HepG2 (cell line): ENCODE measurements around the gene CSF3R. TPM values are rescaled to one million over a fixed set of nuclear protein-coding genes. Genes with fewer than 3 reads are reported as not detected.

ENCODE experiments used
- ATAC-seq: fragments of 200-7000 bp; cut with Tn5 transposase; 3 replicates; pipeline ENCODE4 v1.9.1; 2020; ENCODE audit warnings: mild to moderate bottlenecking, moderate library complexity
- BruUV-seq: library from RNA; stranded (reverse); fragments of 400-500 nt; replicated peaks from 2 replicates; lab custom pipeline; 2021; lab: Mats Ljungman, UMichigan
- CTCF ChIA-PET: fragments of 300-600 bp; formaldehyde crosslinking; extraction: SDS; loops from one replicate; lab custom pipeline; 2021; ENCODE audit warnings: low total read pairs, inconsistent platforms, low intra/inter-chr PET ratio; lab: Yijun Ruan, JAX
- POLR2A ChIA-PET: fragments of 350-600 bp; sonication (Branson Sonifier 250); formaldehyde crosslinking; loops from one replicate; lab custom pipeline; 2020; ENCODE audit warnings: antibody characterized with exemption, inconsistent platforms; lab: Yijun Ruan, JAX
- DNase-seq: peaks from one replicate; pipeline ENCODE4 v3.0.0-alpha.2; 2015; ENCODE audit warnings: low spot score
- FAIRE-seq: peaks from 3 replicates; lab custom pipeline; 2011; peaks lifted over from hg19 to GRCh38; lab: Jason Lieb, UNC
- H2AFZ ChIP-seq: one replicate; pipeline ENCODE4 v1.6.1; 2011; ENCODE audit warnings: low read length, inconsistent platforms
- H3K27ac ChIP-seq: fragments of 300-600 bp; 3 replicates; pipeline ENCODE4 v1.8.0; 2011; ENCODE audit warnings: mixed run types, mild to moderate bottlenecking, mixed read lengths, low read length, inconsistent platforms; ENCODE audit not compliant: insufficient read depth; ENCODE audit errors: extremely low read length
- H3K27me3 ChIP-seq, 2 experiments: fragments of 200-600 bp in 1 of 2; 2 replicates in 1 of 2; 3 replicates in 1 of 2; pipeline versions ENCODE4 v1.6.0 to v1.8.0; 2011; ENCODE audit warnings: low read length in 2 of 2, mild to moderate bottlenecking in 2 of 2, moderate library complexity in 2 of 2, inconsistent platforms in 1 of 2; ENCODE audit not compliant: insufficient read depth in 2 of 2, control insufficient read depth in 1 of 2
- H3K36me3 ChIP-seq, 2 experiments: fragments of 200-600 bp in 1 of 2; replicated peaks in 1 of 2; 2 replicates in 1 of 2; 3 replicates in 1 of 2; pipeline versions ENCODE4 v1.5.1 to v1.8.0; 2011; ENCODE audit warnings: low read length in 2 of 2, inconsistent platforms in 1 of 2; ENCODE audit not compliant: insufficient read depth in 2 of 2, control insufficient read depth in 1 of 2
- H3K4me1 ChIP-seq: 2 replicates; pipeline ENCODE4 v1.5.1; 2012; ENCODE audit warnings: low read length, inconsistent platforms; ENCODE audit not compliant: insufficient read depth
- H3K4me2 ChIP-seq: 2 replicates; pipeline ENCODE4 v1.6.0; 2011; ENCODE audit warnings: low read depth, low read length, inconsistent platforms
- H3K4me3 ChIP-seq, 3 experiments: fragments of 200-600 bp in 1 of 3; sonication (generic), shearing (Covaris generic) in 1 of 3; replicated peaks in 1 of 3; 2 replicates each; pipeline ENCODE4 v1.5.1; 2011 to 2016; ENCODE audit warnings: low read length in 3 of 3, inconsistent platforms in 2 of 3, low read depth in 2 of 3, mild to moderate bottlenecking in 2 of 3, control low read depth in 1 of 3, mixed read lengths in 1 of 3; ENCODE audit not compliant: insufficient read depth in 1 of 3
- H3K79me2 ChIP-seq: one replicate; pipeline ENCODE4 v1.6.1; 2011; ENCODE audit warnings: low read length, inconsistent platforms; ENCODE audit not compliant: insufficient read depth
- H3K9ac ChIP-seq: 2 replicates; pipeline ENCODE4 v1.6.0; 2011; ENCODE audit warnings: mild to moderate bottlenecking, low read depth, low read length, inconsistent platforms; ENCODE audit not compliant: insufficient read depth
- H3K9me3 ChIP-seq: 2 replicates; pipeline ENCODE4 v1.5.1; 2012; ENCODE audit warnings: mild to moderate bottlenecking, low read length
- H4K20me1 ChIP-seq: 2 replicates; pipeline ENCODE4 v1.6.0; 2011; ENCODE audit warnings: inconsistent platforms, mild to moderate bottlenecking, low read length, moderate library complexity; ENCODE audit not compliant: insufficient read depth
- FOSL2 ChIP-seq: sonication (generic); formaldehyde crosslinking; IDR thresholded peaks from 2 replicates; pipeline ENCODE4 v1.4.0; 2020; ENCODE audit warnings: missing genetic modification reagents
- LRRFIP1 ChIP-seq: sonication (generic); formaldehyde crosslinking; conservative IDR thresholded peaks from 2 replicates; pipeline ENCODE4 v1.4.0; 2020; ENCODE audit warnings: missing genetic modification reagents
- STAT5B ChIP-seq: sonication (generic); formaldehyde crosslinking; IDR thresholded peaks from 2 replicates; pipeline ENCODE4 v1.4.0; 2020; ENCODE audit warnings: missing genetic modification reagents
- ZKSCAN1 ChIP-seq: fragments of 150-350 bp; IDR thresholded peaks from 2 replicates; pipeline ENCODE4 v1.6.1; 2014; ENCODE audit warnings: low read length
- ZMYM3 ChIP-seq: sonication (generic); formaldehyde crosslinking; IDR thresholded peaks from 2 replicates; pipeline ENCODE4 v1.5.1; 2020; ENCODE audit warnings: mild to moderate bottlenecking, missing genetic modification reagents
- ZNF225 ChIP-seq: sonication (generic); formaldehyde crosslinking; IDR thresholded peaks from 2 replicates; pipeline ENCODE4 v1.4.0; 2020; ENCODE audit warnings: mild to moderate bottlenecking, missing genetic modification reagents
- ZNF3 ChIP-seq: IDR thresholded peaks from 2 replicates; pipeline ENCODE4 v1.7.0; 2017; ENCODE audit warnings: inconsistent platforms
- ZNF558 ChIP-seq: sonication (generic); formaldehyde crosslinking; IDR thresholded peaks from 2 replicates; pipeline ENCODE4 v1.9.0; 2022; ENCODE audit warnings: mild to moderate bottlenecking, missing genetic modification reagents, borderline replicate concordance
- WGBS: methylation state at CpG from one replicate; pipeline ENCODE4 v1.1.6; 2017; ENCODE audit warnings: low lambda C conversion rate; 5-methylcytosine and 5-hydroxymethylcytosine counted together
- in situ Hi-C: cut with HindIII; loops from 2 replicates; pipeline ENCODE4 v1.10.0; 2017; ENCODE audit warnings: low pct_unique_long_range_greater_than_20kb; ENCODE audit not compliant: extremely low pct_ligation_motif_present
- intact Hi-C: fragments of 100-400 bp; cut with micrococcal nuclease; formaldehyde crosslinking; loops from one replicate; pipeline ENCODE4 v1.10.0; 2022; ENCODE audit not compliant: unreplicated experiment
- polyA plus RNA-seq, 8 experiments: library from polyadenylated mRNA; depleted of rRNA in 3 of 8; stranded (reverse) in 7 of 8; unstranded in 1 of 8; fragments of >200 nt; fragmentation: Illumina TruSeq in 4 of 8; extraction: Trizol in 4 of 8; gene quantifications; 2 replicates each; pipeline versions ENCODE4 v1.2.1 to v1.2.3, GENCODE V29; 2011 to 2016; ENCODE audit warnings: low read depth in 4 of 8, missing spikeins in 1 of 8, mixed read lengths in 1 of 8; ENCODE audit not compliant: insufficient read depth in 1 of 8
- total RNA-seq, 5 experiments: library from RNA; depleted of rRNA; stranded (reverse); fragments of >200 nt; fragmentation: Illumina TruSeq; extraction: Trizol; gene quantifications; 2 replicates each; pipeline ENCODE4 v1.2.3, GENCODE V29; 2016; ENCODE audit warnings: low read depth in 1 of 5

The CSF3R gene
- total and polyA plus RNA-seq, 2 of the 13 experiments (the other 11 are each of a cell fraction or from before 2014, with no cell fraction given), result 11.9 to 28.8 TPM

GRCh38 chr1:36486093-36486438, 3.4 kb upstream of the CSF3R start:
- FAIRE-seq, result no peak
- H3K4me3 ChIP-seq, result peak overlapping the region in 1 of 3 experiments; percentile 61; a peak in 1 of 6 replicates
- no peaks in the 10 kb centered on the region; a peak in 1 of 5 replicates for H3K36me3 ChIP-seq
- H4K20me1 ChIP-seq, result no peaks in the 10 kb centered on the region
- DNase-seq, result no peak
- TF ChIP-seq FOSL2 (CRISPR knock-in tag), result no peak
- peak; percentile 78 for TF ChIP-seq ZKSCAN1
- TF ChIP-seq ZNF225 (CRISPR knock-in tag), result no peak
- TF ChIP-seq STAT5B, result no peak
- 0 out of 2 replicates have a peak, but pooled peaks have one; percentile 5 for TF ChIP-seq ZNF558 (CRISPR knock-in tag)
- no peak for TF ChIP-seq LRRFIP1
- WGBS, result 62% methylated on average over 2 of the region's 2 CpGs
- H3K9me3 ChIP-seq, result no peaks in the 10 kb centered on the region
- intact Hi-C loops (loop anchor here (2.0 kb wide), 1 partner anchor 21 kb away; the partner anchor contains the start of gene MRPS15), in situ Hi-C loops (no loop called here)
- no TSS peak for BruUV-seq
- no peak for ATAC-seq
- CTCF ChIA-PET, result no interaction called here
- H3K79me2 ChIP-seq, result no peaks in the 10 kb centered on the region
- peak overlapping the region; percentile 69 for H3K9ac ChIP-seq
- peak overlapping the region; percentile 87 for H3K4me2 ChIP-seq
- H3K4me1 ChIP-seq, result peaks cover 83% of the 10 kb centered on the region
- H3K27ac ChIP-seq, result peak overlapping the region; percentile 88
- no peaks in the 10 kb centered on the region; a peak in 1 of 5 replicates for H3K27me3 ChIP-seq
- no peak overlapping the region for H2AFZ ChIP-seq
- POLR2A ChIA-PET, result interaction anchor here (1.0 to 3.3 kb wide), 8 partner anchors 10 to 99 kb away, joined by 3 to 48 read pairs (median 8); partner anchors contain the start of genes LSM10, MRPS15 and OSCP1

- FAIRE-seq, result no peak
- 85% methylated on average over 2 of the region's 2 CpGs for WGBS
- intact Hi-C loops, result no loop called here
Measured at GRCh38 chr1:36484099-36484498, 1.4 kb upstream of the CSF3R start.

More at GRCh38 chr1:36484099-36484498, 1.4 kb upstream of the CSF3R start:
- no peak for ATAC-seq
- Histone ChIP-seq H2AFZ (no peak overlapping the region), H4K20me1 (no peaks in the 10 kb centered on the region), H3K4me1 (peaks cover 73% of the 10 kb centered on the region), H3K9ac (no peak overlapping the region), H3K27ac (no peak overlapping the region), H3K27me3 (no peaks in the 10 kb centered on the region; a peak in 1 of 5 replicates), H3K36me3 (peaks cover 0 to 3% of the 10 kb centered on the region in 2 experiments; a peak in 1 of 5 replicates), H3K9me3 (no peaks in the 10 kb centered on the region), H3K4me2 (no peak overlapping the region), H3K4me3 (no peak overlapping the region), H3K79me2 (no peaks in the 10 kb centered on the region)
- ChIA-PET POLR2A (interaction anchor here (0.6 to 1.0 kb wide), 2 partner anchors 20 to 181 kb away, joined by 3 to 4 read pairs; partner anchors contain the start of gene MRPS15), CTCF (no interaction called here)
- DNase-seq, result no peak
- TF ChIP-seq ZMYM3 (CRISPR knock-in tag), result 0 out of 2 replicates have a peak, but pooled peaks have one; percentile 39
- no peak for TF ChIP-seq ZNF3
- BruUV-seq, result no TSS peak
- in situ Hi-C loops, result no loop called here
